ENCODE results near the gene DDX41. TPM values are rescaled to one million over a fixed set of nuclear protein-coding genes. Genes with fewer than 3 reads are reported as not detected.
"Not testable (repeated sequence)": the region's sequence is repeated elsewhere in the genome, so short reads cannot be mapped to it uniquely, and the experiment has no call there.

Gene DDX41
- total RNA-seq, 1 donor from 2014 or later = 157 TPM

DNA sequence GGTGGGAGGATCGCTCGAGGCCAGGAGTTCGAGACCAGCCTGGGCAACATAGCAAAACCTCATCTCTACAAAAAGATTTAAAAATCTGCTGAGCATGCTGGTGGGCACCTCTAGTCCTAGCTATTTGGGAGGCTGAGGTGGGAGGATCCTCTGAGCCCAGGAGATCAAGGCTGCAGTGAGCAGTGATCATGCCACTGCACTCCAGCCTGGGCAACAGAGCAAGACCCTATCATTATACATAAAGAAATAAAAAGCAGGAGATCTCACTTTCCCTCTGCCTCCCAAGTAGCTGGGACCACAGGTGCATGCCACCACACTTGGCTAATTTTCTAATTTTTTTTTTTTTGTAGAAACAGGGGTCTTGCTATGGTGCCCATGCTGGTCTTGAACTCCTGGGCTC, 31.0 kb downstream of the DDX41 start:
- H3K27me3 Mint-ChIP-seq; H3K4me1 Mint-ChIP-seq; H3K9me3 Mint-ChIP-seq; intact Hi-C loops (cut with micrococcal nuclease); DNase-seq; H3K27ac Mint-ChIP-seq; H3K4me3 Mint-ChIP-seq: not testable (repeated sequence)
- H3K36me3 Mint-ChIP-seq (ENCODE audit: low read depth) = peaks cover 26% of the 10 kb centered on the region

DNA sequence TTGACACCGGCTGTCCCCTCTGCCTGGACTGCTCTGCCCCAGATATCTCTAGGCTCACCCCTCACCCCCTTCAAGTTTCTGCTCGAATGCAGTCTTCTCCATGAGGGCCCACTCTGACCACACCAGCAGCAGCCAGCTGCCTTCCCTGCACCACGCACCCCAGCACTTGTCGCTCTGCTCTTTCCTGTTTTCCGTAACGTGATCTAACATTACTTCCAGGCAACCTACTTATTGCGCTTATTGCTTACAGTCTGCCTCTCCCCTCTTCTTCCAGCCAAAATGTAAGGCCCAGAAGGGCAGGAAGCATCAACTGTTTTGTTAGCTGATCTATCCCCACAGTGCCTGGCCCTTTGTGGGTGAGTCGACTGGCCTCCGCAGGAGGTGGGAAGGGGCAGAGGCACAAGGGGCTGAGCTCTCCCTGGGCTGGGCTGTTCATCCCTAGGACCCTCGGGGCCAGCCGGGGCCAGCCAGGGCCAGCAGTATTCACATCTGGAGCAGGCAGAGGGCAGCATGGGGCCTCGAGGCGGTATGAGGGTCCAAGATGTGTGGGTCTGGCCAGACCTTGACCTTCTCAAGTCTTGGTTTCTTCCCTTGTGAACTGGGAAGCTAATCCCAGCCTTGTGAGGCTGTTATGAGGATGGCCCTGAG, 31.7 kb downstream of the DDX41 start:
- Mint-ChIP-seq H3K27me3 (no peaks in the 10 kb centered on the region), H3K27ac (peak overlapping the region; percentile 10), H3K4me1 (peaks cover 3% of the 10 kb centered on the region), H3K9me3 (no peaks in the 10 kb centered on the region), H3K36me3 (ENCODE audit: low read depth) (peaks cover 19% of the 10 kb centered on the region), H3K4me3 (no peak overlapping the region)
- DNase-seq = no peak
- intact Hi-C loops (cut with micrococcal nuclease) = no loop called here

DNA sequence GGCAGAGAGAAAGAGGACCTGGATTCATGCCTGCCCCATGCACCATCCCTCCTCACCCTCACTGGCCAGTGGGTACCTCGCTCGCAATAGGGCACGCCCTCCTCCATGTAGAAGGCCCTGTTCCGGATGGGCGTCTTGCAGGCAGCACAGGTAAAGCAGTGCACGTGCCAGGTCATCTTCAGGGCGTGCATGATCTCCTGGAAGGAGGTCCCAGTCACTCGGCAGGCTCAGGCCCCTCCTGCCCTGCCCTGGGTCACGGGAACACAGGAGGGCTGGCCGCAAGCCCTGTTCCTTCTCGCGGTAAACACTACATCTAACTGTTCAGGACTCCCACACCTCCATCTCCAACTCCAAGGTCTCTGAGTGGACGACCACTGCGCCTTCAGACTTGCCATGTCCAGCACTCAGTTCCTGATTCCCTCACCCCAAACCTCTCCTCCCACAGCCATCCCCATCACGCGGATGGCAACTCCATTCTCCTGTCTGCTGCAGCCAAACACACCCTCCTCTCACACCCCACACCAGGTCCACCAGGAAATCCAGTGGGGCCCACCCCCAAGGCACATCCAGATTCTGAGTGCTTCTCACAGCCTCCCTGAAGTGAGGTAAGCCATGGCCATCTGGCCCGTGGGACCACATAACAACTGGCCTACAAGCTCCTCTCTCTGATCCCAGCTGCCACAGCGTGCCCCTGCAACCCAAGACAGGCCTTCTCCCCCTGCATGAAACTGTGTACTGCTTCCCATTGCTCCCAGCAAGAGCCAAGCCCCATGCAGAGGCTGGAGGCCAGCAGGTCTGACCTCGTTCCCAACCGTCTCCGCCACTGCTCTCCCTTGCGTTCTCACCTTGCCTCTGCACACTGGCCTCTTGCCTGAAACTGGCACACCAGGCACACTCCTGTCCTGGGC, 32.5 kb downstream of the DDX41 start:
- Mint-ChIP-seq H3K4me3 (no peak overlapping the region), H3K27ac (peak overlapping the region; percentile 10), H3K27me3 (no peaks in the 10 kb centered on the region), H3K9me3 (no peaks in the 10 kb centered on the region), H3K4me1 (peaks cover 8% of the 10 kb centered on the region), H3K36me3 (ENCODE audit: low read depth) (peaks cover 18% of the 10 kb centered on the region)
- no peak for DNase-seq
- intact Hi-C loops (cut with micrococcal nuclease) = no loop called here

DNA sequence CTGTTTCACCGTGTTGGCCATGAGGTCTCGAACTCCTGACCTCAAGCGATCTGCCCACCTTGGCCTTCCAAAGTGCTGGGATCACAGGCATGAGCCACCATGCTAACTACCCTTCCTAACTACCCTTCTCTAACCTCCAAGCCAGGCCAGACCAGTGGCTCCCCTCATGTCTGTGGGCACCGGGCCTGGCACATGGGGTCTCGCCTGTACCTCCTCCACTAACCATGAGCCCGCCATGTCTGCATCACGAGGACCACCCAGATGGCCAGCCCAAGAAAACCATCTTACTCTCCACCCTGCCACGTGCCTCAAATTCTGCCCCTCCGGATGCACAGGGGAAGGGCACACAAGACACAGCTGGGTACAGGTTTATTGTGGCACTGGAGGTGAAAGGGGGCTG, 33.7 kb downstream of the DDX41 start:
- DNase-seq = no peak
- Mint-ChIP-seq H3K4me3 (no peak overlapping the region), H3K36me3 (ENCODE audit: low read depth) (peaks cover 21% of the 10 kb centered on the region), H3K27me3 (no peaks in the 10 kb centered on the region), H3K9me3 (no peaks in the 10 kb centered on the region), H3K27ac (no peak overlapping the region), H3K4me1 (peaks cover 19% of the 10 kb centered on the region)
- intact Hi-C loops (cut with micrococcal nuclease) = no loop called here

DNA sequence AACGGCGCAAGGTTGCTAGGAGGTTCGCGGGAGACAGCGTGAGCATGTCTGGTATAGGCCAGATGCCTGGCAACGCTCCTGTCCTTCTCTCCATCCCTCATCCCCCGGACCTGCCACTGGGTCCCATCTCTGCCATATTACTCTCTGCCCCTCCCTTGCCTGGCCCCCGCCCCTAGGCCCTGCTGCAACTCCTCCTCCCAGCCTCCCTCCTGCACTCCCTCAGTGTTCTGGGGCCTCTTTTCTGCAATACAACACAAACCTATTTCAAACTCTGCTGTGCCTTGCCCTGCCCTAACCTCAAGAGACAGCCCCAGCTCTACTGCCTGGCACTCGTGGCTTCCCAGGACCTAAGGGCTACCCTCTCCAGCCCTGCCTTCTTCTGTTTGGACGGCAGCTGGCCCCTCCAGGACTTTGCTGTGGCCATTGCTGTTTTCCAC, 34.4 kb downstream of the DDX41 start:
- no peaks in the 10 kb centered on the region for H3K9me3 Mint-ChIP-seq
- H3K27me3 Mint-ChIP-seq = no peaks in the 10 kb centered on the region
- H3K36me3 Mint-ChIP-seq (ENCODE audit: low read depth) = peaks cover 19% of the 10 kb centered on the region
- DNase-seq = no peak
- H3K4me1 Mint-ChIP-seq = peaks cover 19% of the 10 kb centered on the region
- no peak overlapping the region for H3K4me3 Mint-ChIP-seq
- intact Hi-C loops (cut with micrococcal nuclease) = no loop called here
- H3K27ac Mint-ChIP-seq = no peak overlapping the region

DNA sequence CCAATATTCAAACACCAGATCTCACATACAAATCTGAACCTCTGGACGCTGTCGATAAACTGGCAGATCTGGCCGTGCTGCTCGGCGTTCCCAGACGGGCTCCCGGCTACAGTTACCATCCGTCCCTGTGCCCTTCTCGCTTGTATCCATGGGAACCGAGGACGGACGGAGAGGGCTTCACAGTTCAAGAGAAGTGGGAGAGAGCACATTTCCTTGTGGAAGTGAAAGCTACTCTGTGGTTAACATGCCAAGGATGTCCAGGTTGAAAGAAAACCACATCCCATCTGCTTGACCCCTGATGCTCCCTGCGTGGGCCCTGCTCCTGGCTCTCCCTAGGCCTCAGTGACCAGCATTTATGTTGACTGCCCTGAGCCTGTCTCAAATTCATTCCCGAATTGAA, 37.0 kb downstream of the DDX41 start:
- no peak for DNase-seq
- H3K4me1 Mint-ChIP-seq = peaks cover 31% of the 10 kb centered on the region
- H3K36me3 Mint-ChIP-seq (ENCODE audit: low read depth) = peaks cover 10% of the 10 kb centered on the region
- intact Hi-C loops (cut with micrococcal nuclease) = loop anchor here (2.0 kb wide), 1 partner anchor 17 kb away; the partner anchor contains the start of gene PDLIM7
- H3K9me3 Mint-ChIP-seq = no peaks in the 10 kb centered on the region
- no peaks in the 10 kb centered on the region for H3K27me3 Mint-ChIP-seq
- H3K4me3 Mint-ChIP-seq = no peak overlapping the region
- H3K27ac Mint-ChIP-seq = peak overlapping the region; percentile 85

DNA sequence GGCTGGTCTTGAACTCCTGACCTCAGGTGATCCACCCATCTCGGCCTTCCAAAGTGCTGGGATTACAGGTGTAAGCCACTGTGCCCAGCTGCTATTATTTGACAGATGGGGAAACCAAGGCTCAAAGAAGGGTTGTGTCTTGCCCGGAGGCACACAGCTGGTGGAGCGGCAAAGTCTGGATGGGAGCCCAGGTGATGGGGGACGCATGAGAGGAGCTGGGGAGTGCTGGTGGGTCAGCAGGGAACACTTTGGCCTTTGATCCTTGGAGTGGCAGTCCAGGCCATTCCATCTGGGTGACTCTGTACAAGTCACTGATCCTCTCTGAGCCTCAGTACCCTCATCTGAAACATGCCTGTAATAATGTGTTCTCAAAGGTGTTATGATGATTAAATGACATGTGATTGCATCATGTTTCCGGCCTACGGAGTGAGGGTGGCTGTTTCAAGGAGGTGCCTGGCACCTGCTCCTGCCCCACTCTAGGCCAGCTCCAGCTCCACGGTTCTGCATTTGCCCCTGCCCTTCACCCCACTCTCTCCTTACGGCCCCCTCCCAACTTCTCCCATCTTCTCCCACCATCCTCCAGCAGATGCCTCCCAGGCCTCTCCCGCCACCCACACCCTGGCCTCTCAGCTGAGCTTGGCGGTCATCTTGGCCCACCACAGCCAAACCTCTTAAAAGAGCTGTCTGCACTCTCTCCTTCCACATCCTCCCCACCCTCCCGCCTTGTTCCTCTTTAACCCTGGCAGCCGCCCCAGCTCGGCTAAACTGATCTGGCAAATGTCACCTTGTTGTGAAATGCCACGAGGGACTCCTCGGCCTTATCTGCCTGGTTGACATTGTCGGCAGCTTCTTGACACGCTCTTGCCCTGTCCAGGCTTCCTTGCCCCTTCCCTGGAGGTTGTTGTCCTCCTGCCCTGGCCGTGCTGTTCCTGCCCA, 37.8 kb downstream of the DDX41 start:
- peaks cover 37% of the 10 kb centered on the region for H3K4me1 Mint-ChIP-seq
- peak overlapping the region; percentile 53 for H3K4me3 Mint-ChIP-seq
- DNase-seq = peak; percentile 74
- intact Hi-C loops (cut with micrococcal nuclease) = loop anchor here (2.0 kb wide), 1 partner anchor 18 kb away; the partner anchor contains the start of gene PDLIM7
- H3K36me3 Mint-ChIP-seq (ENCODE audit: low read depth) = peaks cover 10% of the 10 kb centered on the region
- H3K27me3 Mint-ChIP-seq = peaks cover 6% of the 10 kb centered on the region
- peak overlapping the region; percentile 92 for H3K27ac Mint-ChIP-seq
- no peaks in the 10 kb centered on the region for H3K9me3 Mint-ChIP-seq

DNA sequence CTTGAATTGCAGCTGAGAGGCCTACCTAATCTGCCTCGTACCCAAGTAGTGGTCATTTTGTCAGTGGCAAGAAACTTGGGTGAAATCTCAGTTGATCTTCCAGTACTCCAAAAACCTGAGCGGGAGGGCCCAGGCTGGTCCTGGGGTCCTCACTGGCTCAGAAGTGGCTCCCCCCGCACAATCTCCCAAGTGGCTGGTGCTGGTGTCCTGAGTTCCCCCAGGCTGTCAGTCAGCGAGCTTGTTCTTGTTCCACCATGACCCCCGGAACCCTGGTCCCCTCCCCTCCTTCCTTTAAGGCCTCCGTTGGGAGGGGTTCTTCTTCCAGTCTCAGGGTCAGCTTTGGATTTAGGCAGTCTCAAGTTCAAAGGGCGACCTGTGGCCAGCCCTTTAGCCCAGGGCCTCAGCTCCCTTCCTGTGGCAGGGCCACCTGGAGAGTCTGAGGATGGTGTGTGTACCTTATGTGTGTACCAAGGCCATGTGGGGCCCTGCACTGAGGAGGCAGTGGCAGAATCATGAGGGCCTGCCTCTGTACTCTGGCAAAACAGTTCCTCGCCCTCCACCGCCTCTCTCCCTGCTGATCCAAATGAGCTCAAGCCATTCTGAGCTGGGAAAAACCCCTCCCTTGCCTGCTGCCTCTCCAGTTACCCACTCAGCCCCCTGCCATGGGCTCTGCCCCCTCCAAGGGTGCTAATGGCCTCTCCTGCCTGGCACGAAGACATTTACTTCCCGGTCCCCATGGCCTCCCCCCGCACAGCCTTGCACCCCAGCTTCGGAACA, 38.9 kb downstream of the DDX41 start:
- Mint-ChIP-seq H3K27me3 (peaks cover 8% of the 10 kb centered on the region), H3K27ac (peak overlapping the region; percentile 92), H3K4me1 (peaks cover 40% of the 10 kb centered on the region), H3K4me3 (no peak overlapping the region), H3K9me3 (no peaks in the 10 kb centered on the region), H3K36me3 (ENCODE audit: low read depth) (peaks cover 8% of the 10 kb centered on the region)
- no peak for DNase-seq
- intact Hi-C loops (cut with micrococcal nuclease) = loop anchor here (2.0 kb wide), 1 partner anchor 19 kb away; the partner anchor contains the start of gene PDLIM7

DNA sequence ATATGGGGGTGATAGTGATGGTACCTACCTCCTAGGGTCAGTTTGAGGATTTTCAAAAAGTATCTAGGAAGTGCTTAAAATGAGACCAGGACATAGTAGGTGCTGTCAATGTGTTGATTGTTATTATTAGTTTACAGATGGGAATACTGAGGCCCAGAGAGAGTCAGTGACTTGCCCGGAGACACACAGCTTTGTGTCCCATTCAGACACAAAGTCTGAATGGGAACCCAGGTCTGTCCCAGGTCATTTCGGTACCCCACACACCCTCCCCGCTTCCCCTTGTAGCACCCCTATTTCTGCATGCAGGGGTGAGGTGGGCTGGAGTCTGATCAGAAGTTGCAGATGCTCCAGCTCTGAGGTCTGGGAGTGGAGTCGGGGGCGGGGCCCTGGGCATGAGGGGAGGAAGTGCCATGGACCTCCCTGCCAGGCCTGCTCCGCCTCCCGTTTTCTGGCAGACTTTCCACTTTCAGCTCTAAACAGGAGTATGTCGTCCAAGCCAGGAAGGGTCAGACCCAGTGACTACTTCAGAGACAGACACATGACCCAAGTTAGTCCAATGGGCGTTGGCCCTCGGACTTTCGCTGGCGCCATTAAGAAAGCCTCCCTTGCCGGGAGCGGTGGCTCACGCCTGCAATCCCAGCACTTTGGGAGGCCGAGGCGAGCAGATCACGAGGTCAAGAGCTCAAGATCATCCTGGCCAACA, 40.1 kb downstream of the DDX41 start:
- Mint-ChIP-seq H3K4me1 (peaks cover 40% of the 10 kb centered on the region), H3K4me3 (peak overlapping the region; percentile 46), H3K9me3 (no peaks in the 10 kb centered on the region), H3K27me3 (peaks cover 8% of the 10 kb centered on the region), H3K36me3 (ENCODE audit: low read depth) (peaks cover 5% of the 10 kb centered on the region), H3K27ac (peak overlapping the region; percentile 65)
- intact Hi-C loops (cut with micrococcal nuclease) = no loop called here
- no peak for DNase-seq

DNA sequence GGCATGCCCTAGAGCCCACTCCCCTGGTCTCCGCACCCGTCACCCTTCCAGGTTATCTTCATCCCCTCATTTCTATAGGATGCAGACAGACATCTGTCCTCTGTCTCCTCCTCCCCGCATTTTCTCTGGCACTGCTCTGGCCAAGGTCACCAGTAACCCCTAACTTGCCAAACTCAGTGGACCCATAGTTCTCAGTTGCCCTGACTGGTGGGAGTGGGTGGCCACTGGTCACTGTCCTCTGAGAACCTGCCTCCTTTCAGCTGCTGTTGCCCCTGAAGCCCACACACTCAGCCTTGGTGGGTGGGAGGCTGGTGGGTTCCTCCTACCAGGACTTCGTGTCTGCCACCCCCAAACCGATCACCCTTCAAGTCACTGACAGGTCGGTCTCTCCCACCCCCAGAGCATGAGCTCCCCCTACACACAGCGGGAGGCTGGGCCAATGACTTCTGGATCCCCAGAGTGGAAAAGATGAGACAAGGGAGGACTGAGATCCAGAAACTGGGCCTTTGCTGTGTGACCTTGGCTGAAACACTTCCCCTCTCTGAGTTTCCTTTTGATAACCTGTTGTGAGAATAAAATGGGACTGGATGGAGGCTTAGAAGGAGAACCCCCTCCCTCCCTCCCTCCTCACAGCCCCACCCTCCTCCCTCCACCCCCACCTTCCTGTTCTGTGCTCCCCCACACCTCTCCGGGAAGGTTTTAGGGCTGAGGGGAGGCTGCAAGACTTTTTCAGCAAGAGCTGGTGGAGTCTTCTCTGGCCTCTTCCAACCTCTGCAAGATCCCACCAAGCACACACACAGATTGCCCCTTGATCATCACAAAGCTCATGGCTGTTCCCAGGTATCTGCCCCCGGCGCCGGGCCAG, 41.0 kb downstream of the DDX41 start:
- no peak for DNase-seq
- intact Hi-C loops (cut with micrococcal nuclease) = no loop called here
- peaks cover 5% of the 10 kb centered on the region for H3K36me3 Mint-ChIP-seq (ENCODE audit: low read depth)
- H3K27ac Mint-ChIP-seq = peak overlapping the region; percentile 65
- H3K9me3 Mint-ChIP-seq = no peaks in the 10 kb centered on the region
- H3K27me3 Mint-ChIP-seq = peaks cover 8% of the 10 kb centered on the region
- H3K4me3 Mint-ChIP-seq = peak overlapping the region; percentile 46
- peaks cover 42% of the 10 kb centered on the region for H3K4me1 Mint-ChIP-seq

DNA sequence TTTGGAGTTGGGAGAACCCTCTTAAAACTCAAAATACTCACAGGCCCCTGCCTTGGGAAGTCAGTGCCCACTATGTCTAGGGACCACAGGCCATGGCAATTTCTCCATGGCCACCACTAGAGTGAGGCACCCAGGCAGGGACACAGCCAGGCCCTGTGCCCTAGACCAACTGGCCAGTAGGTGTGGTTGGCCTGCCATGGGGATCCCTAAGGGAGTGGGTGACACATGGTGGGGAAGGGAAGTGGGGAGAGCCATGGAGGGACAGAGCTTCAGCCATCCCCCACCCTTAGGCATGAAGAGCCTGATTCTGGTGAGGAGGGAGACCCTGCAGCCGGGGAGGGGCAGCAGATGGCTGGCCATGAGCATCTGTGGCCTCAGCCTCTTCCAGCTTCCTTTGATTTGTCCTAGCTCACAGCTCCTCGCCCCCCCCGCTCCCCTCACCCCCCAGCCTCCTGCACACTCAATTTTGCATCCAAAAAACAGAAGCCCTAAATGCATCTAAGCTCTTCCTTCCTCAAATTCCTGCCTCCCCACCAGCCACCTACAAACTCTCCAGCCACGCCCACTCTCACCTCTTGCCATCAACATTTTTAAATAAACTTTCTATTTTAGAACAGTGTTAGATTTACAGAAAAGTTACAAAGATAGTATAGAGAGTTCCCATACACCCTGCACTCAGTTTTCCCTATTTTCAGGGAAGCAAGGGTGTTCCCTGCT, 41.8 kb downstream of the DDX41 start:
- intact Hi-C loops (cut with micrococcal nuclease) = no loop called here
- H3K4me3 Mint-ChIP-seq = peak overlapping the region; percentile 85
- H3K27me3 Mint-ChIP-seq = peaks cover 8% of the 10 kb centered on the region
- no peak for DNase-seq
- no peaks in the 10 kb centered on the region for H3K9me3 Mint-ChIP-seq
- H3K36me3 Mint-ChIP-seq (ENCODE audit: low read depth) = peaks cover 5% of the 10 kb centered on the region
- peaks cover 43% of the 10 kb centered on the region for H3K4me1 Mint-ChIP-seq
- peak overlapping the region; percentile 11 for H3K27ac Mint-ChIP-seq
